ENCODE data around the gene CCNE1. TPM values are rescaled to one million over a fixed set of nuclear protein-coding genes. Genes with fewer than 3 reads are reported as not detected.
"Not testable (repeated sequence)": the region's sequence is repeated elsewhere in the genome, so short reads cannot be mapped to it uniquely, and the experiment has no call there.

The CCNE1 gene
- total RNA-seq, 1 donor from 2014 or later: 54.5 TPM

GRCh38 chr19:29813642-29814041 lies 1.9 kb downstream of the CCNE1 start:
- H3K27ac Mint-ChIP-seq: peak overlapping the region; percentile 26
- H3K4me1 Mint-ChIP-seq: peaks cover 31% of the 10 kb centered on the region
- no peak for DNase-seq
- peaks cover 24% of the 10 kb centered on the region for H3K36me3 Mint-ChIP-seq (ENCODE audit: low read depth)
- H3K27me3 Mint-ChIP-seq: no peaks in the 10 kb centered on the region
- intact Hi-C loops (cut with micrococcal nuclease): no loop called here
- H3K9me3 Mint-ChIP-seq: peaks cover 4% of the 10 kb centered on the region
- H3K4me3 Mint-ChIP-seq: peak overlapping the region; percentile 93

- Mint-ChIP-seq H3K9me3 (no peaks in the 10 kb centered on the region), H3K4me1 (peaks cover 28% of the 10 kb centered on the region), H3K4me3 (no peak overlapping the region), H3K27ac (peak overlapping the region; percentile 25), H3K36me3 (ENCODE audit: low read depth) (peaks cover 30% of the 10 kb centered on the region), H3K27me3 (no peaks in the 10 kb centered on the region)
- peak; percentile 67 for DNase-seq
- intact Hi-C loops (cut with micrococcal nuclease): no loop called here
Observed at GRCh38 chr19:29815231-29815630, 3.4 kb downstream of the CCNE1 start.

GRCh38 chr19:29817316-29817715 lies 5.5 kb downstream of the CCNE1 start:
- Mint-ChIP-seq H3K9me3 (no peaks in the 10 kb centered on the region), H3K27me3 (no peaks in the 10 kb centered on the region), H3K36me3 (ENCODE audit: low read depth) (peaks cover 46% of the 10 kb centered on the region), H3K4me3 (no peak overlapping the region), H3K27ac (no peak overlapping the region), H3K4me1 (peaks cover 24% of the 10 kb centered on the region)
- DNase-seq: no peak
- intact Hi-C loops (cut with micrococcal nuclease): no loop called here

- Mint-ChIP-seq H3K4me1 (peaks cover 14% of the 10 kb centered on the region), H3K36me3 (ENCODE audit: low read depth) (peaks cover 49% of the 10 kb centered on the region), H3K27me3 (no peaks in the 10 kb centered on the region), H3K27ac (no peak overlapping the region), H3K4me3 (no peak overlapping the region), H3K9me3 (no peaks in the 10 kb centered on the region)
- intact Hi-C loops (cut with micrococcal nuclease): no loop called here
- no peak for DNase-seq
Observed at GRCh38 chr19:29819300-29819699, 7.5 kb downstream of the CCNE1 start.

GRCh38 chr19:29819986-29820385 lies 8.2 kb downstream of the CCNE1 start:
- Mint-ChIP-seq H3K27me3 (no peaks in the 10 kb centered on the region), H3K9me3 (no peaks in the 10 kb centered on the region), H3K4me1 (peaks cover 11% of the 10 kb centered on the region), H3K36me3 (ENCODE audit: low read depth) (peaks cover 49% of the 10 kb centered on the region), H3K27ac (no peak overlapping the region), H3K4me3 (no peak overlapping the region)
- DNase-seq: no peak
- intact Hi-C loops (cut with micrococcal nuclease): no loop called here

GRCh38 chr19:29823581-29824330 lies 12.0 kb downstream of the CCNE1 start:
- Mint-ChIP-seq H3K27ac (no peak overlapping the region), H3K27me3 (no peaks in the 10 kb centered on the region), H3K4me1 (peaks cover 4% of the 10 kb centered on the region), H3K36me3 (ENCODE audit: low read depth) (peaks cover 39% of the 10 kb centered on the region), H3K4me3 (no peak overlapping the region), H3K9me3 (no peaks in the 10 kb centered on the region)
- intact Hi-C loops (cut with micrococcal nuclease): no loop called here
- no peak for DNase-seq

- not testable (repeated sequence) for H3K9me3 Mint-ChIP-seq, H3K4me3 Mint-ChIP-seq, H3K27me3 Mint-ChIP-seq
Observed at GRCh38 chr19:29825263-29825662, 13.5 kb downstream of the CCNE1 start.

GRCh38 chr19:29831041-29831548 lies 19.3 kb downstream of the CCNE1 start:
- Mint-ChIP-seq H3K27me3 (no peaks in the 10 kb centered on the region), H3K27ac (peak overlapping the region; percentile 89), H3K4me3 (peak overlapping the region; percentile 73), H3K4me1 (peaks cover 48% of the 10 kb centered on the region), H3K36me3 (ENCODE audit: low read depth) (no peaks in the 10 kb centered on the region), H3K9me3 (peaks cover 3% of the 10 kb centered on the region)
- peak; percentile 91 for DNase-seq
- intact Hi-C loops (cut with micrococcal nuclease): loop anchor here (10.0 kb wide), 1 partner anchor 246 kb away; no protein-coding TSS in a partner anchor

More at GRCh38 chr19:29825263-29825662, 13.5 kb downstream of the CCNE1 start:
- peaks cover 32% of the 10 kb centered on the region for H3K36me3 Mint-ChIP-seq (ENCODE audit: low read depth)
- intact Hi-C loops (cut with micrococcal nuclease); DNase-seq; H3K4me1 Mint-ChIP-seq; H3K27ac Mint-ChIP-seq: not testable (repeated sequence)

- Mint-ChIP-seq H3K4me3 (peak overlapping the region; percentile 73), H3K9me3 (peaks cover 3% of the 10 kb centered on the region), H3K4me1 (peaks cover 53% of the 10 kb centered on the region), H3K36me3 (ENCODE audit: low read depth) (no peaks in the 10 kb centered on the region), H3K27me3 (no peaks in the 10 kb centered on the region), H3K27ac (peak overlapping the region; percentile 89)
- DNase-seq: no peak
- intact Hi-C loops (cut with micrococcal nuclease): loop anchor here (10.0 kb wide), 1 partner anchor 247 kb away; no protein-coding TSS in a partner anchor
Observed at GRCh38 chr19:29831686-29832085, 19.9 kb downstream of the CCNE1 start.

- peak overlapping the region; percentile 18 for H3K27ac Mint-ChIP-seq
- intact Hi-C loops (cut with micrococcal nuclease): loop anchor here (10.0 kb wide), 1 partner anchor 248 kb away; no protein-coding TSS in a partner anchor
- no peak for DNase-seq
- no peaks in the 10 kb centered on the region for H3K27me3 Mint-ChIP-seq
- H3K4me1 Mint-ChIP-seq: peaks cover 63% of the 10 kb centered on the region
- H3K36me3 Mint-ChIP-seq (ENCODE audit: low read depth): no peaks in the 10 kb centered on the region
- H3K9me3 Mint-ChIP-seq: peaks cover 3% of the 10 kb centered on the region
- H3K4me3 Mint-ChIP-seq: no peak overlapping the region
Observed at GRCh38 chr19:29832801-29833200, 21.0 kb downstream of the CCNE1 start.

- no peak for DNase-seq
- Mint-ChIP-seq H3K9me3 (peaks cover 3% of the 10 kb centered on the region), H3K4me1 (peaks cover 67% of the 10 kb centered on the region), H3K36me3 (ENCODE audit: low read depth) (no peaks in the 10 kb centered on the region), H3K27me3 (no peaks in the 10 kb centered on the region), H3K4me3 (no peak overlapping the region), H3K27ac (peak overlapping the region; percentile 53)
- intact Hi-C loops (cut with micrococcal nuclease): loop anchor here (10.0 kb wide), 1 partner anchor 249 kb away; no protein-coding TSS in a partner anchor
Observed at GRCh38 chr19:29833614-29834261, 21.9 kb downstream of the CCNE1 start.

GRCh38 chr19:29834991-29835846 lies 23.4 kb downstream of the CCNE1 start:
- peaks cover 3% of the 10 kb centered on the region for H3K9me3 Mint-ChIP-seq
- intact Hi-C loops (cut with micrococcal nuclease): loop anchor here (10.0 kb wide), 1 partner anchor 250 kb away; no protein-coding TSS in a partner anchor
- peak overlapping the region; percentile 59 for H3K4me3 Mint-ChIP-seq
- no peak for DNase-seq
- peaks cover 68% of the 10 kb centered on the region for H3K4me1 Mint-ChIP-seq
- no peaks in the 10 kb centered on the region for H3K27me3 Mint-ChIP-seq
- peak overlapping the region; percentile 84 for H3K27ac Mint-ChIP-seq
- H3K36me3 Mint-ChIP-seq (ENCODE audit: low read depth): no peaks in the 10 kb centered on the region

GRCh38 chr19:29836409-29836825 lies 24.6 kb downstream of the CCNE1 start:
- peaks cover 3% of the 10 kb centered on the region for H3K9me3 Mint-ChIP-seq
- peak overlapping the region; percentile 69 for H3K4me3 Mint-ChIP-seq
- intact Hi-C loops (cut with micrococcal nuclease): loop anchor here (1.0 to 10.0 kb wide), 5 partner anchors 16 to 252 kb away; partner anchors contain the start of genes CCNE1 and URI1
- peak; percentile 87 for DNase-seq
- peak overlapping the region; percentile 98 for H3K27ac Mint-ChIP-seq
- peaks cover 59% of the 10 kb centered on the region for H3K4me1 Mint-ChIP-seq
- no peaks in the 10 kb centered on the region for H3K36me3 Mint-ChIP-seq (ENCODE audit: low read depth)
- H3K27me3 Mint-ChIP-seq: no peaks in the 10 kb centered on the region
